Peyer's patch (tissue), 4 donors: ENCODE data around the gene STON2. TPM values are rescaled to one million over a fixed set of nuclear protein-coding genes. Genes with fewer than 3 reads are reported as not detected.

ENCODE experiments used
- DNase-seq, 3 donors: peaks; one replicate each; pipeline ENCODE4 v3.0.0-alpha.2; 2017 to 2019
- H3K27ac ChIP-seq, 4 donors: fragments of 200-600 bp; sonication (generic); one replicate each; pipeline ENCODE4 v1.5.1; 2016 to 2019
- H3K27me3 ChIP-seq, 2 donors: fragments of 200-600 bp; sonication (generic); one replicate each; pipeline ENCODE4 v1.5.1; 2019
- H3K36me3 ChIP-seq, 3 donors: fragments of 200-600 bp; sonication (generic); one replicate each; pipeline ENCODE4 v1.5.1; 2016 to 2019
- H3K4me1 ChIP-seq, 4 donors: fragments of 200-600 bp; sonication (generic); one replicate each; pipeline ENCODE4 v1.5.1; 2016 to 2019
- H3K4me3 ChIP-seq, 4 donors: fragments of 200-600 bp; sonication (generic); 1 replicate in 3 of 4; 2 replicates in 1 of 4; pipeline ENCODE4 v1.5.1; 2016 to 2019; ENCODE audit warnings: mild to moderate bottlenecking in 1 of 4
- H3K9me3 ChIP-seq, 4 donors: fragments of 200-600 bp; sonication (generic); one replicate each; pipeline ENCODE4 v1.5.1; 2016 to 2019; ENCODE audit warnings: mild to moderate bottlenecking in 1 of 4
- POLR2A ChIP-seq, 2 donors: fragments of 450-650 bp; IDR thresholded peaks; one replicate each; pipeline ENCODE4 v1.5.1; 2017; ENCODE audit warnings: antibody characterized with exemption in 2 of 2, mild to moderate bottlenecking in 2 of 2, moderate library complexity in 2 of 2
- total RNA-seq, 4 donors: library from RNA; depleted of rRNA; stranded (reverse); fragments of >200 nt; gene quantifications; one replicate each; pipeline ENCODE4 v1.1.0, GENCODE V29; 2016
- TF ChIP-seq, protein P1 (sequence below), 6 experiments: fragments of 450-650 bp in 4 of 6; fragments of 200-600 bp in 2 of 6; sonication (generic) in 1 of 6; IDR thresholded peaks; one replicate each; pipeline ENCODE4 v1.5.1; 2017 to 2019; ENCODE audit warnings: antibody characterized with exemption in 6 of 6, mild to moderate bottlenecking in 3 of 6, moderate library complexity in 1 of 6

The STON2 gene
- total RNA-seq, 4 donors from 2014 or later, result 6.3 to 25.3 (median 13.9) TPM

DNA sequence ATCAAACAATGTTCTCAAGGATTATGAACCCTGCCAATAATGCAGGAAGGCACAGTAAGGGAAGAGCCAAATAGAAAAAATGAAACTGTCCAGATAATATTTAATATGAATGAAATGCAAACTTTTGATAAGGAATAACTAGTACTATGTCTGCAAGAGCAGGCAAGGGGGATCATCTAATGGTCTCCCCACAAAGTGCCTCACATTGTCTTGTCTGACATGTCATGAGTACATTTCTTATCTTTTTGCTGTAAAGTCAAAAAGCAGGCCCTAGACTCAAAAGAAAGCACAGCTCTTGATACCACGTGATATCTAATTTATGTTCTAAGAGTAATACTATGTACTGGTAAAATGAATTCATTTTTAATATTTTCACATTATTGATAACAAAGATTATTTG is 135.5 kb downstream of the STON2 start:
- no peaks in the 10 kb centered on the region for H3K27me3 ChIP-seq
- TF ChIP-seq, protein P1, sequence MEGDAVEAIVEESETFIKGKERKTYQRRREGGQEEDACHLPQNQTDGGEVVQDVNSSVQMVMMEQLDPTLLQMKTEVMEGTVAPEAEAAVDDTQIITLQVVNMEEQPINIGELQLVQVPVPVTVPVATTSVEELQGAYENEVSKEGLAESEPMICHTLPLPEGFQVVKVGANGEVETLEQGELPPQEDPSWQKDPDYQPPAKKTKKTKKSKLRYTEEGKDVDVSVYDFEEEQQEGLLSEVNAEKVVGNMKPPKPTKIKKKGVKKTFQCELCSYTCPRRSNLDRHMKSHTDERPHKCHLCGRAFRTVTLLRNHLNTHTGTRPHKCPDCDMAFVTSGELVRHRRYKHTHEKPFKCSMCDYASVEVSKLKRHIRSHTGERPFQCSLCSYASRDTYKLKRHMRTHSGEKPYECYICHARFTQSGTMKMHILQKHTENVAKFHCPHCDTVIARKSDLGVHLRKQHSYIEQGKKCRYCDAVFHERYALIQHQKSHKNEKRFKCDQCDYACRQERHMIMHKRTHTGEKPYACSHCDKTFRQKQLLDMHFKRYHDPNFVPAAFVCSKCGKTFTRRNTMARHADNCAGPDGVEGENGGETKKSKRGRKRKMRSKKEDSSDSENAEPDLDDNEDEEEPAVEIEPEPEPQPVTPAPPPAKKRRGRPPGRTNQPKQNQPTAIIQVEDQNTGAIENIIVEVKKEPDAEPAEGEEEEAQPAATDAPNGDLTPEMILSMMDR (IDR thresholded peaks at IDR 0.05), result no peak
- TF ChIP-seq POLR2A (IDR thresholded peaks at IDR 0.05), result no peak

GRCh38 chr14:81263777-81264410 is 136.2 kb downstream of the STON2 start:
- Histone ChIP-seq H3K4me3 (no peak overlapping the region), H3K36me3 (no peaks in the 10 kb centered on the region), H3K27me3 (no peaks in the 10 kb centered on the region), H3K4me1 (no peaks in the 10 kb centered on the region), H3K9me3 (no peaks in the 10 kb centered on the region), H3K27ac (no peak overlapping the region)
- DNase-seq, result no peak
- TF ChIP-seq, protein P1 (IDR thresholded peaks at IDR 0.05), result no peak
- TF ChIP-seq POLR2A (IDR thresholded peaks at IDR 0.05), result no peak

More for the DNA sequence above, 135.5 kb downstream of the STON2 start:
- Histone ChIP-seq H3K36me3 (no peaks in the 10 kb centered on the region), H3K9me3 (no peaks in the 10 kb centered on the region), H3K4me3 (no peak overlapping the region), H3K27ac (no peak overlapping the region), H3K4me1 (no peaks in the 10 kb centered on the region)
- DNase-seq, result no peak

- H3K36me3 ChIP-seq, result no peaks in the 10 kb centered on the region
- DNase-seq, result no peak
- no peak overlapping the region for H3K4me3 ChIP-seq
- no peak overlapping the region for H3K27ac ChIP-seq
- no peak for TF ChIP-seq POLR2A (IDR thresholded peaks at IDR 0.05)
- TF ChIP-seq, protein P1 (IDR thresholded peaks at IDR 0.05), result no peak
- no peaks in the 10 kb centered on the region for H3K4me1 ChIP-seq
- H3K9me3 ChIP-seq, result no peaks in the 10 kb centered on the region
- no peaks in the 10 kb centered on the region for H3K27me3 ChIP-seq
Measured at GRCh38 chr14:81261176-81261575, 138.9 kb downstream of the STON2 start.

DNA sequence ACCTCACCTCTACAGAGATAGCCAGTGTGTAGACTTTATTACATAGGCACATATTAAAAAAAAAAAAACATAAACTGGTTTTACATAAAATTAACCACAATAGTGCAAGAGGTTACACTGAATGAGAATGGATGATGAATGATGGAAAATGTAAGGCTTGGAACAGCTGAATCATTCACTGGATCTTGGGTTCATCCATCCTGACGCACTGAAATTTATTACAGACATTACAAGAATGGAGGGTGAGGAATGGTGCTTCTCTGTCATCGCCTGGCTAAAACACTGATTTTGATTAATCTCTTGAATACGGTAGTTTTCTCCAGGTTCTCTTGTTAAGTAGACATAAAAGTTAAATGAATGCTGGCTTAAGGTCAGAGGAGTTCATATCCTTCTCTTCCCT is 139.4 kb downstream of the STON2 start:
- no peaks in the 10 kb centered on the region for H3K36me3 ChIP-seq
- no peak overlapping the region for H3K4me3 ChIP-seq
- H3K27ac ChIP-seq, result no peak overlapping the region
- H3K27me3 ChIP-seq, result no peaks in the 10 kb centered on the region
- no peaks in the 10 kb centered on the region for H3K4me1 ChIP-seq
- H3K9me3 ChIP-seq, result no peaks in the 10 kb centered on the region
- TF ChIP-seq, protein P1 (IDR thresholded peaks at IDR 0.05), result no peak
- TF ChIP-seq POLR2A (IDR thresholded peaks at IDR 0.05), result no peak
- DNase-seq, result no peak

- Histone ChIP-seq H3K9me3 (no peaks in the 10 kb centered on the region), H3K27me3 (no peaks in the 10 kb centered on the region), H3K36me3 (no peaks in the 10 kb centered on the region), H3K4me3 (no peak overlapping the region), H3K4me1 (no peaks in the 10 kb centered on the region), H3K27ac (no peak overlapping the region)
- no peak for DNase-seq
- TF ChIP-seq, protein P1 (IDR thresholded peaks at IDR 0.05), result no peak
- TF ChIP-seq POLR2A (IDR thresholded peaks at IDR 0.05), result no peak
Measured at GRCh38 chr14:81256289-81256960, 143.7 kb downstream of the STON2 start.
